ENCODE measurements around the gene TFF3.
"Not testable (repeated sequence)": the region's sequence is repeated elsewhere in the genome, so short reads cannot be mapped to it uniquely, and the experiment has no call there.

The TFF3 gene

DNA sequence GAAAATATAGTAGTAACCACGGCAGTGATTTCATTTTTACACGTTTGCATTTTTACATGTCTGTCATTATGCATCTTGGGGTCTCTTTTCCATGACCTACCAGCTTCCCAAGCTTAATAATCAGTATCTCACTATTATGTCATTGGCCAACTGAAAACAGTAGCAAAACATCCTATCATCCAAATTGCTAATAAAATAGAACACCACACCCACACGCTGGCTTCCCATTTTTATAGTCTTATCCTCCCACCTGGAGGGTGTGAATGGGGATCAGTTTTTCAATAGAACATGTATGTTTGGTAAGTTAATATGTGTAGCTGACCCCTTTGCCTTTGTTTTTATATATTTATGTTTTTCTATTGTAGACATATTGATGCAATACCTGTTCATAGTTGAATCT, 11.8 kb downstream of the TFF3 start:
- DNase-seq = no peak

DNA sequence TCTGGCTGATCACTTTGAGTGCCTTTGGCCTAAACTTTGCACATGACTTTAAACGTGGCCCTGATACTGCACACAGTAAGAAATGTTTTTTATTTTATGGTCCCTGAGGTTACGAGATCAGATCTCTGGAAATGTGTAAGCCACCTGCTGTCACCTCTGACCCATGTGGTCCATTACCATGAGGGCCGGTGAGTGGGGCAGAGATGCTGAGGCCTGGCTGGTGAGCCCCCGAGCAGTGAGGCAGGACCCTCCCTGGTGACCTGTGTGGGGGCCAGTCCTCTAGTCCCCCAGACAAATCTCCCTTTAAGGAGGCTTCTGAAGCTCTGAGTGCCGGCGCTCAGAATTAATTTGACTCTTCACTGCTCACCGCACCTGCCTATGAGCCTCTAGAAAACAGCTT, 12.4 kb downstream of the TFF3 start:
- no peak for DNase-seq

DNA sequence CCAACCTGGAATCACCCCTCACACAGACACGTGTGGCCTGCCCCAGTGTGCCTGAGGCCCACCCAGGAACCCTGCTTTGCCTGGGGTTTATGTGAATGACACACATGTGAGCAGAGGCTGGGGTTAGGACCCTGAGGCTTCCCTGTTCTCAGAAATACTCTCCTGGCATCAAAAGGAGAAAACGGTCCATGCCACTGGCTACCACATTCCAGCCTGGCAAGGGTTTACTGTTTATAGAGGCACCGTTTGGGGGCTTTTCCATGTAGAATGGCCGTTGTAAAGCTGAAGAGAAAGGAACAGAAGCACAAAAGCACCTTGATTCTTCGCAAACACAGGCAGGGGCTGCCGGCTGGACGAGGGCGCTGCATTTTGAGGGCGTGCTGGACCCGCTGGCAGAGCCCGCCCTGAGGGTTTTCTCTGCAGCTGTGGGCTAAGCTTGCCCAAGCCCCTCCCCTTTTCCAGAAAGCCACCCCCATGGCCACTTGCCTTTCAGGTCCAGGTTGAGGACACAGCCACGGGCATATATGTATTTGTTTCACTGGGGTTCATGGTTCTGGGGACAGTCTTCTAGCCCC, 13.0 kb downstream of the TFF3 start:
- no peak for DNase-seq

DNA sequence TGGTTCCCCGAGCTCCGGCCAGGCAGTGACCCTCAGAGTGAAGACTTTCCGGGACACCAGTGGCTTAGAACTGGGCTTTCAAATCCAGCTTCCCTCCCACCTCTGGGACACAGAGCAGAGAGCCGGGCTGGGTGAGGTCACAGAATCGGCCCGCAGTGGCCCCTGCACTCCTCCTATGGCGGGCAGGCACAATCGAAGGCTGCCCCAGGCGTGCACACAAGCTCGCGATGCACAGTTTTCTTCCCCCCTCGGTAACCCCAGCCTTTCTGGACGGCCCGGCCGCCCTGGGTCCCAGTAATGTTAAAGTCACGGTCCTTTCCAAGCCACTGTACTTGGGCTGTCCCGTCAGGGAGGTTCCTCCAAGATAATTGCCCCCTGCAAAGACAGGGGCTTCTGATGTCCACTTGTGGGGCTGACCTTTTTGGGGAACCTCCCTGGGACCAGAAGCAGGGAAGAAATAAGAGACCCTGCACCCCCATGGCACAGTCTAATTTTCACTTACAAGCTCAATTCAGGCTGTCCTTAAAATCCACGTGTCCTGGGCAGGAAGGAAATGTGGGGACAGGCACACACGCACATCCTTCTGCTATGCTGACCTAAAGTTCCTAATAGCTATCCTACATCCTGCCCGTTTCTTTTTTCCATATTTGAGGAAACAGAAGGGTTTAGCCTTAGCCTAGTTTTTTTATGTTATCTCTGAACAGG, 13.7 kb downstream of the TFF3 start:
- DNase-seq = no peak

DNA sequence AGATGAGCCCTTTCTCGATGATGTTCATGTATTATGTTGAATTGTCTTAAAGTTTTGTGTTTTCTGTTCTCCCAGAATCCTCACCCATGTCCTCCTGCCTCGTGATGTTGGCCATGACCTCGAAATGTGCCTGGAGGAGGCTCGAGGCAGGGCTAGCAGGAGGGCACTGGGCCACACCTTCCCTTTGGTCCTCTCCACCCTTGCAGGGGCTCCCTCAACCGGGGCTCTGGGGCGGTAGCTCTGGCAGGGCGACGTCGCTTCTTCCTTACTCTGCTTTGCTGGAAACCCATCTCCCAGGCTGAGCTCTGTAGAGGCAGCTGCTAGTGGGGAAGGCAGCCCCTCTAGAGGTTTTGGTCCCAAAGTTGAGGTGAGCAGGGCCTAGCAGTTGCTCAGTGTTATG, 14.3 kb downstream of the TFF3 start:
- no peak for DNase-seq

DNA sequence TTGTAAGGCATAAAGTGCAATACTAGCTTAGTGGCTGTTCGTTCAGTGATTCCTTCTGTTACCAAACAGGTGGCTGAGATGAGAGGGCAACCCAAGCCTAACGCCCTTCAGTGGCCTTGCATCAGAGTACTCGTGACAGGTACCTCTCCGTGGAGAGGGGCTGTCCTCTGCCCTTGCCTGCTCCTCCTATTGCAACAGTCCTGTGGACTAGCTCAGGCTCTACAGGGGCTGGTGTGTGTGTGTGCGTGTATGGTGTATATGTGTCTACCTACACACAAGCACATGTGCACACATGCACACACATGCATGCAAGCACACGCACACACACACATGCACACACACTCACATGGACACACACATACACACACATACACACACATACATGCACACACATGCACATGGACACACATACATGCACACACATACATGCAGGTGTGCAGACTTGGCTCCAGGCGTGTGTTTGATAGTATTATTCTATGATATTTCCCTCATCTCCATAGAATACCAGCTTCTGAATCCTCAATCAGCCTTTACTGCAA, 15.1 kb downstream of the TFF3 start:
- no peak for DNase-seq

DNA sequence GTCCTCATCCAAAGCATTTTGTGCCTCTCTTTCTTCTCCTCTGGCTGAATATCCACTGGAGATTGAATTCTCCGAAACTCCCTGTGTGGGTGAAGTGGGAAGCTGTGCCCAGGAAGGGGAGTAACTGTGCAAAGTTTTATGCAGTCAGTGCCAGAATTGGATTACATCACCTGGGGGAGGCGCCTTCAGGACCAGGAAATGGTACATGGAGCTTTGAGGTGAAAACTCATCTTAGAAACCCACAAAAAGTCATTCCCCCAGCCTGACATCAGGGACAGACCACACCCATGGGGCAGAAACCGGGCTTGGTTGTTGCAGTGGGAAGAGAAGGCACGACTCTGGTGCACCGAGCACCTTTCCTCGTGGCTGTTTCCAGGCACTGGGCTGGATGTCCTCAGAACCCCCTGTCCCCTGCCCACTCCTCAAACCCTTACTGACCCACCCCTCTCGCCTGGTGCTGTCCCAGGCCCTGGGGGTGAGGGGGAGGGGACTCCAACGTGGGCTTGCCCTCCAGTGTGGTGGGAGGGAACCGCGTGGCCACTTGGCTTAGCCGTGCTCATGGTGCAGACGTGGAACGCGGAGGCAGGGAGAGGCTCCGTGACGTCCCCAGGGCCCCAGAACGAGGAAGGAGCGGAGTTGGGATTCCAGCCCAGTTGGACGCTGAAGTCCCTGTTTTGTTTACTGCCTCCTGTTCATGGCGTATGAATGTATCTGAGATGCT, 15.7 kb downstream of the TFF3 start:
- peak; percentile 8 for DNase-seq

DNA sequence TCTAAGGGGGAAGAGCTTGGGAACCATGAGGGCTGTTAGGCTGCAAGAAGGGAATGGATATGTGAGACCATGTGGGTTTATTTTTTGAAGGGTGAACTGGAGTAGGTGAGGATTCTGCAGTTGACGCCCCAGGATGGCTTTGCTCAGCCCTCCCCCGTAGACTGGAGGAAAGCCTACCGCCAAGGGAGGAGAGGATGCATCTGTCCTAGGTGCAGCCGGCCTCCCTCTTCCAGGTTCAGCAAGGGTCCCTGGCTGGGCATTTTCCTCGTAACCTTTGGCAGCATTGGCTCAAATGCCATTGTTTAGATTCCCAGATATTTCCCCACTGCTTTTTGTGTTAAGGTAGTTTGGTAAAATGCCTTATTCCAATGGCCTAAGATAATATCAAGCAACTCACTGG, 16.6 kb downstream of the TFF3 start:
- DNase-seq = no peak

DNA sequence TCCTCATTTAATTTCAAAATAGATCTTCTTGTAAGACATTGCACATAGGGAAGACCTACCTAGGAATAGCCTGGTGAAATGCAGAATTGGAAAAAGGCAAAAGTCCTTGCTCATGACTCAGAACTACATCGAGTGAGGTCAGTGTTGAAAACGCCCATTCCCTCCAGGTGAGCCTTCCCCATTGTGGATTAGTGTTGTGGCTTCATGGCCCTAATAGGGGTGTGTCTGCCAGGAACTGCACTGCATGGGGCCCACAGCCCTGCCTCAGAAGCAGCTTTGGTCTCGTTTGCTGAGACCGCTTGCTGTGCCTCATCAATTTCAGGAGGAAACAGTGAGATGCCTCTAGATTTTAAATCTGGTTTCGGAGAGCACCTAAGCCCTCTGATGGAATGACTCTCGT, 17.0 kb downstream of the TFF3 start:
- no peak for DNase-seq

DNA sequence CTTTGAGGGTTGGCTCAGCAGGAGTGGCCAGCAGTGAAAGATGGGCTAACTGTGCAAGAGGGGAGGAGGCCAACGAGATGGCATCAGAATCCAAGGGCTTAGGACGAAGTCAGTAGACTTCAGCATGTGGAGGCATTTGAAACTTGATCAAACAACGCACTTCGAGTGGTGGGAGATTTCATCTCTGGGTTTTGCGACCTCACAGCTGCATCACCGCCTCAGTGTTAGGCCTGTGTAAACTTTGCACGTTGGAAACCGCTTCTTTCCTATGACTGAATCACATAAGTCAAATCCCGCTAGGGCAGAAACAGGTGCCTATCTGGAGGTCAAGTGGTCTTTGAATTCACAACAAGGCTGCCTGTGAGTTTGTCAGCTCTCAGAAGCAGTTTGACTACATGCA, 17.8 kb downstream of the TFF3 start:
- DNase-seq = no peak

DNA sequence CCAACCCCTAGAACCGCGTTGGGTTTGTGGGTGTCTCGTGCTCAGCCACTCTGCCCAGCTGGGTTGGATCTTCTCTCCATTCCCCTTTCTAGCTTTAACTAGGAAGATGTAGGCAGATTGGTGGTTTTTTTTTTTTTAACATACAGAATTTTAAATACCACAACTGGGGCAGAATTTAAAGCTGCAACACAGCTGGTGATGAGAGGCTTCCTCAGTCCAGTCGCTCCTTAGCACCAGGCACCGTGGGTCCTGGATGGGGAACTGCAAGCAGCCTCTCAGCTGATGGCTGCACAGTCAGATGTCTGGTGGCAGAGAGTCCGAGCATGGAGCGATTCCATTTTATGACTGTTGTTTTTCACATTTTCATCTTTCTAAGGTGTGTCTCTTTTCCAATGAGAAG, 18.7 kb downstream of the TFF3 start:
- no peak for DNase-seq

DNA sequence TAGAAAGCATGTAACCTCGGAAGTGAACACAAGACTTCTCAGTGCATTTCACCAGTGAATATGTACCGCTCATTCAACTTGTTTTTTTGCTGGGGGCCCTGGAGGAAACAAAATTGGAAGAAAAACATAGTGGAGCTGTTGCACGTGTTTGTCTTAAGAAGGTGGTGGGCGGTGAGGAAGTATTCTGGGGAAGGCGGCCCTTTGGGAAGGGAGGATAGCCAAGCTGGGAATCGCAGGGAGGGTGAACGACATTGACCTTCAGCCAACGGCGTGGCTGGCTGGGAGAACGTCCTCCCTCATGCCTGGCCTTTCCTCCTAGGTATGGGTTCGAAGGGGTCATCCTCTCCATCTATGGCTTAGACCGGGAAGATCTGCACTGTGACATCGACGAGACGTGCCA, 19.4 kb downstream of the TFF3 start:
- DNase-seq = no peak

DNA sequence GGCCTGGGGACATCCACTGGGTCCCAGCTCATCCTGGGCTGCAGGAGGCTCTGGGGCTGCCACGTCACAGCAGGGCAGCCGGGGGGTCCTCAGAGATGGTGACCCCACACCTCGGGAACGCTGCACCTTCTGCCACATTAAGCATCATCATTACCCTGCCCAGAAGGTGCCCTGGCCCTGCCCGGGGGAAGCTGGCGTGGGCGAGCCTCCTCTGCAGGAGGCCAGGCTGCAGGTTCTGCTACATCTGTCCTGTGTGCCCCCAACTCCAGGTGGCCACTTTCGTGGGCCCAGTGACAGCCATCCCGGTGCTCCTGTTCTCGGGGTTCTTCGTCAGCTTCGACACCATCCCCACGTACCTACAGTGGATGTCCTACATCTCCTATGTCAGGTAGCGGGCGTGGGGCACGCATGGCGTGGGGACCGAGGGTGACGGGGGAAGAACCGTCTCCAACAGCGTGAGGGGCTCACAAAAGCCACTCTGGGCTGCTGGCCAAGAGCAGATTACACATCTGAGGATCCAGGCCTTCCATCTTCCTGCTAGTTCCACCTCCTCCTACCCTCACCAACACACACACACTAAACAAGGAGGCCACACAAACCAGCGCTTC, 20.8 kb downstream of the TFF3 start:
- no peak for DNase-seq

DNA sequence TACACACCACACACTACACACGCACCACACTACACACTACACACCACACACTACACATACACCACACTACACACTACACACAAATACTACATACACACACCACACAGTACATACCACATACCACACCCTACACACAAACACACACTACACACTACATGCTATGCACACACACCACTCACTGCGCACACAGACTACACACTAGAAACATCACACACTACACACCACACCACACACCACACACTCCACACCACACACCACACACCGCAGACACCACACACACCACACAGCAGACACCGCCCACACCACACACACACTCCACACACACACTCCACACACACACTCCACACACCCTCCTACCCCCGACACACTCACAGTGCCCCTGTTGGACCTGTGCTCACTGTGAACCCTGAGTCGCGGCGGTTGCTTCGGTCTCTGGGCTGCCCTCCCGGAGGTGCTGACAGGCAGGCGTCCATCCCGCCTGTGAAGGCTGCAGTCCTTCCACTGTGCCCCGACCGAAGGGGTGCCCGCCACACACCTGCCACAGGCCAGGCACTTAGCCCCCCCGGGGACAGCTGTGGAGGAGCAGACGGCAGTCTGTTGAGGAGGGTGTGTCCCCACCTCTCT, 21.4 kb downstream of the TFF3 start:
- DNase-seq = no peak

DNA sequence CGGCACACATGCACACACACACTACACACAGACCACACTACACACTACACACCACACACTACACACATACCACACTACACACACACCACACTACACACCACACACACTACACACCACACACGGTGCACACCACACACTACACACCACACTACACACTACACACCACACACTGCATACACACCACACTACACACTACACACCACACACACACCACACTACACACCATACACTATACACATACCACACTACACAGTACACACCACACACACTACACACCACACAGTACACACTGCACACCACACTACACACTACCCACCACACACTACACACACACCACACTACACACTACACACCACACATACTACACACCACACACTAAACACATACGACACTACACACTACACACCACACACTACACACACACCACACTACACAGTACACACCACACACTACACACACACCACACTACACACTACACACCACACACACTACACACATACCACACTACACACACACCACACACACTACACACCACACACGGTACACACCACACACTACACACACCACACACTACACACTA, 22.6 kb downstream of the TFF3 start:
- DNase-seq = not testable (repeated sequence)

DNA sequence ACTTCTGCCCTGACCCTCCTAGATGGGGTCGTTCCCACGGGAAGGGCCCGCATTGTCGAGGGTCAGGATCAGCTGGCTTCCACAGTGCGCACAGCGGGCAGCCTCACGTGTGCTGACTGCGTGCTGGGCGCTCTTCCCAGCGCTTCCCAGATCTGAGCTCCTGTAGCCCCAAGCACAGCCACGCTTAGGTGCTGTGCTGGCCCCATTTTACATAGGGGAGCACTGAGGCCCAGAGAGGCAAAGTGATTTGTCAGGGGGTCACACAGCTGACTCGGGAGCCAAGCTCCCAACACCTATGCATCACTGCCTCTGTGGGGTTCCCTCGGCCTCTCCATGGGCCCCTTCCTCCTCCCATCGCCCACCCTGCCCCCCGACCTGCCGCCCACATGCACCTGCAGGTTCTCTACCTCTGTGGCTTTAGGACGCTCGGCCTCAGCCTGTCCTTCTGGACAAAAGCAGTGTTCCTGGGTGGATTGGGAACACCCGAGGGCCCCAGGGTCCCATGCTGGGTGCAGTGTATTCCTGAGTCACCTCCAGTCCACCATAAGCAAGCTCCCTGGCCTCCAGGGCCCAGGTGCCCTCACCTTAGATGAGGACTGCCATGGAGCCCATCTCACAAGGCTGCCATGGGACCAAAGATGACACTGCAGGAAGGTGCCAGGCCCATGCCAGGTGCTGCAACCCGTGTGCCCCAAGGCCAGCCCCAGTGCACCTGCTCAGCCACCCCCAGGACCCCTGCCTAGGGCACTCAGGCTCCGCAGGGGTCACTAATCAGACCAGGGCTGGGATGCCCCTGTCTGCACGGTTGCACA, 23.3 kb downstream of the TFF3 start:
- no peak for DNase-seq

DNA sequence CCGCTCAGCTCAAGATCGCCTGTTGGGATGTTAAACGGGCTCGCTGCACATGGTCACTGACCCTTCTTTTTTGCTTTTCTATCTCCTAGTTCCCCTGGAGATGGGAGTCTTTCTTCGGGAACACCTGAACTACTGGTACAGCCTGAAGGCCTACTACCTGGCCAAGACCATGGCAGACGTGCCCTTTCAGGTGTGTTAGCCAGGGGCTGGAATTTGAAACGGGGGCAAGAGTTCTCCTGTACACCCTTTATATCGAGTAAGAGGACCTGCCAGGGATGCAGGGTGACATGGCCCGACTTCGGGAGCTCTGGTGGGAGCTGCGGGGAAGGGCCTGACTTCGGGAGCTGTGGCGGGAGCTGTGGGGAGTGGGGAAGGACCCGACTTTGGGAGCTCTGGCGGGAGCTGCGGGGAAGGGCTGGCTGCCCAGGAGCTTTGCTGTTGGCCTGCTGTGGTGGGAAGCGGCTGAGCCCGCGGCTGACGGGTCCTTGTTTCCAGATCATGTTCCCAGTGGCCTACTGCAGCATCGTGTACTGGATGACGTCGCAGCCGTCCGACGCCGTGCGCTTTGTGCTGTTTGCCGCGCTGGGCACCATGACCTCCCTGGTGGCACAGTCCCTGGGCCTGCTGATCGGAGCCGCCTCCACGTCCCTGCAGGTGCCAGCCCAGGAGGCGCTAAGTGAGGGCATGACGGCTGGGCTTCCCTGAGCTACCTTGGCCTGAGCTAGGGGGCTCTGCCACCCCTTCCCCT, 24.0 kb downstream of the TFF3 start:
- no peak for DNase-seq

DNA sequence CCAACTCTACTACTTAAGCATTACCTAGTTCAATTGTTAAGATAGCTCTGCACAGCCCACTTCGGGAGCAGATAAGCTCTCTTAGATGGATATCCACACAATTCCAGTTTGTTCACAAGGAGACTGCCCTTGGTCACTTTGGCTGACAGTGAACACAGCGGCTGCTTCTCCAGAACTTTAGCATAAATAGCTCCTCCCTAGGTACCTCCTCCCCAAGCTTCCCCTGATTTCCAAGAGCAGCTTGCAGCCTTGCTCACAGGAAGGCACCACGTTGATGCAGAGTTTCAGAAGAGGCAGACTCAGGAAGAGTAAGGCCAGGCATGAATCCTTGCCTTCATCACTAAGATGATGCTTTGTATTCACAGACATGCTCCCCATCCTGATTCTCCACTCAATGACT, 24.7 kb downstream of the TFF3 start:
- no peak for DNase-seq

DNA sequence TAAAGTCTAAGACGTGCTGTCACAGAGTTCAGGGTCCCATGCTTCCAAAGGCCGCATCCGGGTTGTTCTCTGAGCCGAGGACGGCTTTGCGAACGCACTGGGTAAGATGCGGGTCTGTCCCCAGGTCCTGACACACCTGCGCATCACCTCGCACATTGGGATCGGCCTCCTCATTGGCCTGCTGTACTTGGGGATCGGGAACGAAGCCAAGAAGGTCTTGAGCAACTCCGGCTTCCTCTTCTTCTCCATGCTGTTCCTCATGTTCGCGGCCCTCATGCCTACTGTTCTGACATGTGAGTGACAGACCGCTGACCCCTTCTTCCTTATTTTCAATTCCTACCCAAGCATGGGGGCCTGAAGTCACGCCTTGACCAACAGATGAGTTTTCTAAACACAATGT, 25.3 kb downstream of the TFF3 start:
- no peak for DNase-seq

DNA sequence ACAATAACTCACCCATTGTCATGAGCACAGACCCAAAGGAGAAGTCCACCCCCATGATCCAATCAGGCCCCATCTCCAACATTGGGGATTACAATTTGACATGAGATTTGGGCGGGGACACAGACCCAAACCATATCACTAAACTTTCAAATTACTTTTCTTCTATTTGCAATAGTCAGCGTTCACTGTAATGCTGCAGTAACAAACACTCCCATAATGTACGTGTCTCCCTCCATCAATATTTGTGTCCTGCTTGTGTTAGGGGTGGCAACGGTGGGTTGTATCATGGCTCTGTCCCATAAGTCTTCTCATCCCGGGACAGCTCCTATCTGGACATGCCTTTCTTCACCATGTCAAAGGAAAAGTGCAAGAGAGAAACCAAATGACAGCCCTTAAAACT, 26.2 kb downstream of the TFF3 start:
- DNase-seq = no peak

All from stimulated activated CD4-positive, alpha-beta T cell treated with anti-CD3 and anti-CD28 coated beads, Interleukin-4, amount 100 ng/mL, for 24 hours (primary cell).